DOHH2 (cell line): ENCODE data around the gene NECAP2.

Experiments used
- H3F3A ChIP-seq: fragments of 200-600 bp; sonication (generic), shearing (Covaris generic); 2 replicates; pipeline ENCODE4 v1.6.0; 2016; ENCODE audit warnings: antibody characterized with exemption, mild to moderate bottlenecking; ENCODE audit not compliant: control insufficient read depth, insufficient read depth
- H3K27ac ChIP-seq: fragments of 200-600 bp; sonication (generic); 2 replicates; pipeline ENCODE4 v1.5.1; 2014; ENCODE audit warnings: low read depth, mild to moderate bottlenecking, low read length, moderate library complexity
- H3K27me3 ChIP-seq: fragments of 200-600 bp; sonication (generic); 2 replicates; pipeline ENCODE4 v1.6.1; 2014; ENCODE audit warnings: mild to moderate bottlenecking, low read length, mixed read lengths; ENCODE audit not compliant: control insufficient read depth
- H3K36me3 ChIP-seq: fragments of 200-600 bp; sonication (generic); 2 replicates; pipeline ENCODE4 v1.6.1; 2014; ENCODE audit warnings: mild to moderate bottlenecking, low read length, moderate library complexity, mixed read lengths; ENCODE audit not compliant: control insufficient read depth
- H3K4me1 ChIP-seq: fragments of 200-600 bp; sonication (generic); 2 replicates; pipeline ENCODE4 v1.6.1; 2014; ENCODE audit warnings: mild to moderate bottlenecking, low read length, mixed read lengths; ENCODE audit not compliant: control insufficient read depth
- H3K4me2 ChIP-seq: fragments of 200-600 bp; sonication (generic); 2 replicates; pipeline ENCODE4 v1.6.0; 2014; ENCODE audit warnings: mild to moderate bottlenecking, low read length, moderate library complexity
- H3K4me3 ChIP-seq: fragments of 200-600 bp; sonication (generic); 2 replicates; pipeline ENCODE4 v1.5.1; 2014; ENCODE audit warnings: mild to moderate bottlenecking, low read length, mixed read lengths
- H3K79me2 ChIP-seq: fragments of 200-600 bp; sonication (generic); 2 replicates; pipeline ENCODE4 v1.6.1; 2014; ENCODE audit warnings: mild to moderate bottlenecking, low read length, mixed read lengths; ENCODE audit not compliant: control insufficient read depth
- H3K9me2 ChIP-seq: fragments of 200-600 bp; sonication (generic); replicated peaks from 2 replicates; pipeline ENCODE4 v1.6.1; 2014; ENCODE audit warnings: mild to moderate bottlenecking, low read length, mixed read lengths; ENCODE audit not compliant: control insufficient read depth
- H3K9me3 ChIP-seq: fragments of 200-600 bp; sonication (generic); 2 replicates; pipeline ENCODE4 v1.6.1; 2014; ENCODE audit warnings: antibody characterized with exemption, low read length, mixed read lengths; ENCODE audit not compliant: control insufficient read depth, insufficient read depth
- H4K20me1 ChIP-seq: fragments of 200-600 bp; sonication (generic); 2 replicates; pipeline ENCODE4 v1.6.0; 2014; ENCODE audit warnings: low read depth, mild to moderate bottlenecking, antibody characterized with exemption, low read length, moderate library complexity; ENCODE audit not compliant: control insufficient read depth, insufficient read depth
- CTCF ChIP-seq: fragments of 200-600 bp; sonication (generic); IDR thresholded peaks from one replicate; pipeline ENCODE4 v1.5.1; 2014; ENCODE audit warnings: antibody characterized with exemption, mild to moderate bottlenecking, low read depth, low read length; ENCODE audit not compliant: poor library complexity, severe bottlenecking
- EZH2phosphoT487 ChIP-seq: fragments of 200-600 bp; sonication (generic); IDR thresholded peaks from 2 replicates; pipeline ENCODE4 v1.6.1; 2017; ENCODE audit warnings: borderline replicate concordance, mild to moderate bottlenecking, antibody characterized with exemption, low read length, moderate library complexity, mixed read lengths

NECAP2 gene

GRCh38 chr1:16425125-16426025 lies 15.1 kb upstream of the NECAP2 start:
- no peak overlapping the region for H3K4me3 ChIP-seq
- no peaks in the 10 kb centered on the region for H3F3A ChIP-seq
- TF ChIP-seq CTCF: no peak
- no peak for TF ChIP-seq EZH2phosphoT487
- no peaks in the 10 kb centered on the region for H3K9me2 ChIP-seq
- peaks cover 8% of the 10 kb centered on the region for H3K4me1 ChIP-seq
- H4K20me1 ChIP-seq: no peaks in the 10 kb centered on the region
- peaks cover 7% of the 10 kb centered on the region; the same call in 1 of the 2 replicates for H3K27me3 ChIP-seq
- no peaks in the 10 kb centered on the region for H3K9me3 ChIP-seq
- no peak overlapping the region for H3K27ac ChIP-seq
- no peak overlapping the region for H3K4me2 ChIP-seq
- no peaks in the 10 kb centered on the region for H3K79me2 ChIP-seq
- no peaks in the 10 kb centered on the region for H3K36me3 ChIP-seq

GRCh38 chr1:16430606-16431005 lies 9.9 kb upstream of the NECAP2 start:
- H3K79me2 ChIP-seq: no peaks in the 10 kb centered on the region
- peak; percentile 36 for TF ChIP-seq CTCF
- TF ChIP-seq EZH2phosphoT487: no peak

DNA sequence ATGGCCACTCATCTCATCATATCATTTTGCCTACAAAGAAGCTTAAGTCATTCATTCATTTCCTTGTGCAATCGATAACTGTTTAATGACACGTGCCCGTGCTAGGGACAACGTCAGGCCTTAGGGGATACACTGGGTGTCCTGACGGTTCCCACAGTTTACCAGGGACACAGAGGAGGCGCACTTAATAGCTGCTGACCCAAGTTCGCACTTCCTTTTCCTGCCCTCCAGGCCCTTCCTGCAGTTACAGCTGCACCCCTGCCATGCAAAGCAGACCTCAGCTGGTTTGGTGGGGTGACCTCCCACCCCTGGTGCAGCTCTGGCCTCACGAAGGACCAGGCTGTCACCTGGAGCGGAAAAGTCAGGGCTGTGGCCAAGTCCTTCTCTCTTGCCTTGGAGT lies 7.5 kb upstream of the NECAP2 start:
- Histone ChIP-seq H4K20me1 (no peaks in the 10 kb centered on the region), H3K9me3 (no peaks in the 10 kb centered on the region), H3K4me1 (peaks cover 41% of the 10 kb centered on the region), H3K27ac (peak overlapping the region; percentile 25), H3K9me2 (no peaks in the 10 kb centered on the region), H3K4me2 (peak overlapping the region; percentile 79), H3F3A (no peaks in the 10 kb centered on the region), H3K27me3 (no peaks in the 10 kb centered on the region), H3K36me3 (no peaks in the 10 kb centered on the region), H3K4me3 (peak overlapping the region; percentile 46), H3K79me2 (no peaks in the 10 kb centered on the region)
- TF ChIP-seq CTCF: no peak
- no peak for TF ChIP-seq EZH2phosphoT487

More at GRCh38 chr1:16430606-16431005, 9.9 kb upstream of the NECAP2 start:
- H3F3A ChIP-seq: no peaks in the 10 kb centered on the region
- no peaks in the 10 kb centered on the region for H3K9me2 ChIP-seq
- H3K36me3 ChIP-seq: no peaks in the 10 kb centered on the region
- H3K27me3 ChIP-seq: no peaks in the 10 kb centered on the region
- H3K27ac ChIP-seq: no peak overlapping the region
- no peaks in the 10 kb centered on the region for H3K9me3 ChIP-seq
- H4K20me1 ChIP-seq: no peaks in the 10 kb centered on the region
- peaks cover 41% of the 10 kb centered on the region for H3K4me1 ChIP-seq
- no peak overlapping the region for H3K4me3 ChIP-seq
- no peak overlapping the region for H3K4me2 ChIP-seq
